ENCODE measurements around the gene KLHL7. TPM values are rescaled to one million over a fixed set of nuclear protein-coding genes. Genes with fewer than 3 reads are reported as not detected.
"Not testable (repeated sequence)": the region's sequence is repeated elsewhere in the genome, so short reads cannot be mapped to it uniquely, and the experiment has no call there.

KLHL7 gene
- total RNA-seq, 3 donors from 2014 or later (not counting 1 experiment from before 2014, with no cell fraction given) = 13.9 to 19.1 (median 14.5) TPM

DNA sequence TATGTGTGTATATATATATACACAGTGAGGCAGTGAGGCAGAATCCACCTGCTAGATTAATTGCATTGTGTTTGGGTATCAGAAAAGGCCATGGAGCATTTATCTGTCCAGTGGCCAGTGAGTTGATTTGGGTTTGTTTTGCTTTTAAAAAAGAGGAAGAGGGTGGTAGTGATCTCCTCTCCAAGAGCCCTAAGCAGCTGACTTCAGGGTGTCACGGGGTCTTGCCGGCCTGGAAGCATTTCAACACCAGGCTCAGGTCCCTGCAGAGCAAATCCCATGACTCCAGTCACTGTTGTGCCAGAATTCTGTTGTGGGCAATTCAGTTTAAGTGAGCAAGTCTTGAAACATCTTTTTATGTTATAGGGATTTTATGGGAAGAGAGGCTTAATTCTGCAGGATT lies 110.4 kb downstream of the KLHL7 start:
- Mint-ChIP-seq H3K4me3 (no peak overlapping the region), H3K36me3 (no peaks in the 10 kb centered on the region), H3K27ac (no peak overlapping the region), H3K27me3 (ENCODE audit: low read depth in 2 of 2) (peaks cover 19 to 37% of the 10 kb centered on the region in 2 donors), H3K9me3 (no peaks in the 10 kb centered on the region), H3K4me1 (no peaks in the 10 kb centered on the region)
- Histone ChIP-seq H3K9me3 (ENCODE audit: control insufficient read depth, insufficient read depth, low read length) (no peaks in the 10 kb centered on the region), H3K27me3 (ENCODE audit: control insufficient read depth, insufficient read depth, low read length) (no peaks in the 10 kb centered on the region), H3K27ac (ENCODE audit: low read length) (no peak overlapping the region), H3K4me3 (ENCODE audit: low read length) (no peak overlapping the region), H3K36me3 (ENCODE audit: control insufficient read depth, insufficient read depth, low read length) (no peaks in the 10 kb centered on the region), H3K4me1 (ENCODE audit: control insufficient read depth, insufficient read depth, low read length) (no peaks in the 10 kb centered on the region)
- no peak for ATAC-seq
- intact Hi-C loops (cut with micrococcal nuclease) = no loop called here
- no peak for DNase-seq
- WGBS (ENCODE audit: insufficient coverage) = 19% methylated on average over 2 of the region's 2 CpGs
- TF ChIP-seq, protein P1, sequence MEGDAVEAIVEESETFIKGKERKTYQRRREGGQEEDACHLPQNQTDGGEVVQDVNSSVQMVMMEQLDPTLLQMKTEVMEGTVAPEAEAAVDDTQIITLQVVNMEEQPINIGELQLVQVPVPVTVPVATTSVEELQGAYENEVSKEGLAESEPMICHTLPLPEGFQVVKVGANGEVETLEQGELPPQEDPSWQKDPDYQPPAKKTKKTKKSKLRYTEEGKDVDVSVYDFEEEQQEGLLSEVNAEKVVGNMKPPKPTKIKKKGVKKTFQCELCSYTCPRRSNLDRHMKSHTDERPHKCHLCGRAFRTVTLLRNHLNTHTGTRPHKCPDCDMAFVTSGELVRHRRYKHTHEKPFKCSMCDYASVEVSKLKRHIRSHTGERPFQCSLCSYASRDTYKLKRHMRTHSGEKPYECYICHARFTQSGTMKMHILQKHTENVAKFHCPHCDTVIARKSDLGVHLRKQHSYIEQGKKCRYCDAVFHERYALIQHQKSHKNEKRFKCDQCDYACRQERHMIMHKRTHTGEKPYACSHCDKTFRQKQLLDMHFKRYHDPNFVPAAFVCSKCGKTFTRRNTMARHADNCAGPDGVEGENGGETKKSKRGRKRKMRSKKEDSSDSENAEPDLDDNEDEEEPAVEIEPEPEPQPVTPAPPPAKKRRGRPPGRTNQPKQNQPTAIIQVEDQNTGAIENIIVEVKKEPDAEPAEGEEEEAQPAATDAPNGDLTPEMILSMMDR (IDR thresholded peaks at IDR 0.05) = no peak

- Mint-ChIP-seq H3K4me1 (no peaks in the 10 kb centered on the region), H3K27me3 (ENCODE audit: low read depth in 2 of 2) (peaks cover 13 to 34% of the 10 kb centered on the region in 2 donors), H3K9me3 (no peaks in the 10 kb centered on the region), H3K36me3 (no peaks in the 10 kb centered on the region), H3K4me3 (no peak overlapping the region), H3K27ac (no peak overlapping the region)
- no peaks in the 10 kb centered on the region for H3K9me3 ChIP-seq (ENCODE audit: control insufficient read depth, insufficient read depth, low read length)
- no peaks in the 10 kb centered on the region for H3K27me3 ChIP-seq (ENCODE audit: control insufficient read depth, insufficient read depth, low read length)
- DNase-seq = no peak
- WGBS (ENCODE audit: insufficient coverage) = 77% methylated on average over 3 of the region's 3 CpGs
- H3K4me1 ChIP-seq (ENCODE audit: control insufficient read depth, insufficient read depth, low read length) = no peaks in the 10 kb centered on the region
- intact Hi-C loops (cut with micrococcal nuclease) = no loop called here
- TF ChIP-seq, protein P1 (IDR thresholded peaks at IDR 0.05) = no peak
- no peak for ATAC-seq
- H3K4me3 ChIP-seq (ENCODE audit: low read length) = no peak overlapping the region
- no peak overlapping the region for H3K27ac ChIP-seq (ENCODE audit: low read length)
- no peaks in the 10 kb centered on the region for H3K36me3 ChIP-seq (ENCODE audit: control insufficient read depth, insufficient read depth, low read length)
These were observed 112.6 kb downstream of the KLHL7 start for GRCh38 chr7:23218196-23218595.

DNA sequence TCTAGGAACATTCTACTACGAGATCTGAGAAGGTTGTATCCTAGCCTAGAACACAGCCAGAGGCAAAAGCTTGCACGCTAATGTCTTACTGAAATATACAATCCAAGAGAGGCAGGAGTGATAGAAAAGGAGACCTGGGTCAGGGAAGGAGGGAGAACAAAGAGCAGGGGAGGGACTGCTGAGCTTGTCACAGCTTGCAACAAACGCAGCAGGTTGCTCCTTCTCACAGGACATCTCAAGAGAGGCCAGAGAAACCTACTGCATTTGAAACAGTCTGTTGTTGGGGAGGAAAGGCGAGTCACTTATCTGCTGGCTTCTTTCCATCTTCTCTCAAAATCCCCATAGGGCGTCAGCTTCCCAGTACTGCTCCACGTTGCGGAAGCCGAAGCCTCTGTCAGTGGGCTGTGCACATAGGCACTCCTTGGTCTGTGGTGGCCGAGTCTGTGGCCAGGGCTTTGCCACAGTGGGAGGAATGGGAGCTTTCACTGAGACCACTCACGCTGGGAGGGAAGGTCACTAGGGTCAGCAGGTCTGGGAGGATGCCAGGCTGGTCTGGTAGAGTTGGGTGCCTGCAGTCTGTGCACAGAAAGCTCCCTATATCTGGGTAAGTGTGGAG lies 115.2 kb downstream of the KLHL7 start:
- TF ChIP-seq, protein P1 (IDR thresholded peaks at IDR 0.05) = no peak
- Histone ChIP-seq H3K27ac (ENCODE audit: low read length) (no peak overlapping the region), H3K4me1 (ENCODE audit: control insufficient read depth, insufficient read depth, low read length) (no peaks in the 10 kb centered on the region), H3K36me3 (ENCODE audit: control insufficient read depth, insufficient read depth, low read length) (no peaks in the 10 kb centered on the region), H3K27me3 (ENCODE audit: control insufficient read depth, insufficient read depth, low read length) (no peaks in the 10 kb centered on the region), H3K9me3 (ENCODE audit: control insufficient read depth, insufficient read depth, low read length) (no peaks in the 10 kb centered on the region), H3K4me3 (ENCODE audit: low read length) (no peak overlapping the region)
- Mint-ChIP-seq H3K4me3 (no peak overlapping the region), H3K36me3 (no peaks in the 10 kb centered on the region), H3K27me3 (ENCODE audit: low read depth in 2 of 2) (peaks cover 11 to 27% of the 10 kb centered on the region in 2 donors), H3K9me3 (no peaks in the 10 kb centered on the region), H3K27ac (no peak overlapping the region), H3K4me1 (no peaks in the 10 kb centered on the region)
- DNase-seq (no peak), ATAC-seq (no peak)
- intact Hi-C loops (cut with micrococcal nuclease) = no loop called here
- 78% methylated on average over 10 of the region's 10 CpGs for WGBS (ENCODE audit: insufficient coverage)

- H3K27me3 Mint-ChIP-seq (ENCODE audit: low read depth in 2 of 2) = peaks cover 8 to 23% of the 10 kb centered on the region in 2 donors
- DNase-seq (no peak), ATAC-seq (no peak)
- H3K27me3 ChIP-seq (ENCODE audit: control insufficient read depth, insufficient read depth, low read length) = no peaks in the 10 kb centered on the region
- no peaks in the 10 kb centered on the region for H3K9me3 Mint-ChIP-seq
- no peaks in the 10 kb centered on the region for H3K9me3 ChIP-seq (ENCODE audit: control insufficient read depth, insufficient read depth, low read length)
- H3K36me3 Mint-ChIP-seq = no peaks in the 10 kb centered on the region
- H3K4me3 ChIP-seq (ENCODE audit: low read length) = no peak overlapping the region
- intact Hi-C loops (cut with micrococcal nuclease) = no loop called here
- no peak overlapping the region for H3K4me3 Mint-ChIP-seq
- no peak overlapping the region for H3K27ac Mint-ChIP-seq
- H3K27ac ChIP-seq (ENCODE audit: low read length) = no peak overlapping the region
- TF ChIP-seq, protein P1 (IDR thresholded peaks at IDR 0.05) = no peak
- no peaks in the 10 kb centered on the region for H3K4me1 ChIP-seq (ENCODE audit: control insufficient read depth, insufficient read depth, low read length)
- H3K4me1 Mint-ChIP-seq = no peaks in the 10 kb centered on the region
- no peaks in the 10 kb centered on the region for H3K36me3 ChIP-seq (ENCODE audit: control insufficient read depth, insufficient read depth, low read length)
- WGBS (ENCODE audit: insufficient coverage) = 67% methylated on average over 5 of the region's 5 CpGs
These were observed 117.0 kb downstream of the KLHL7 start for GRCh38 chr7:23222439-23223030.

- H3K4me1 ChIP-seq (ENCODE audit: control insufficient read depth, insufficient read depth, low read length); ATAC-seq; H3K9me3 Mint-ChIP-seq; H3K27me3 ChIP-seq (ENCODE audit: control insufficient read depth, insufficient read depth, low read length); H3K4me3 ChIP-seq (ENCODE audit: low read length); H3K9me3 ChIP-seq (ENCODE audit: control insufficient read depth, insufficient read depth, low read length); H3K4me3 Mint-ChIP-seq; H3K36me3 ChIP-seq (ENCODE audit: control insufficient read depth, insufficient read depth, low read length); intact Hi-C loops (cut with micrococcal nuclease); H3K4me1 Mint-ChIP-seq; H3K27ac ChIP-seq (ENCODE audit: low read length); H3K27ac Mint-ChIP-seq; DNase-seq; H3K36me3 Mint-ChIP-seq: not testable (repeated sequence)
- peaks cover 5 to 15% of the 10 kb centered on the region in 2 donors for H3K27me3 Mint-ChIP-seq (ENCODE audit: low read depth in 2 of 2)
- WGBS (ENCODE audit: insufficient coverage) = 73% methylated on average over 4 of the region's 4 CpGs
These were observed 118.8 kb downstream of the KLHL7 start for GRCh38 chr7:23224364-23224763.
